ENCODE results near the gene CBARP. TPM values are rescaled to one million over a fixed set of nuclear protein-coding genes. Genes with fewer than 3 reads are reported as not detected.
A peak's percentile ranks its signal among the peaks of the same experiment; 100 is the strongest.
"Not testable (repeated sequence)": the region's sequence is repeated elsewhere in the genome, so short reads cannot be mapped to it uniquely, and the experiment has no call there.

Gene CBARP
- total and polyA plus RNA-seq, 4 donors: 0.05 to 0.25 (median 0.06) TPM; not detected in 1

GRCh38 chr19:1247748-1248138, 9.9 kb upstream of the CBARP start:
- Histone ChIP-seq H3K27ac (ENCODE audit: low read depth in 1 of 2, low read length in 2 of 2) (peak overlapping the region; percentile 97 to 99), H3K9ac (ENCODE audit: low read depth in 1 of 2, low read length in 2 of 2) (no peak overlapping the region), H3K9me3 (ENCODE audit: control insufficient read depth in 4 of 4, low read length in 3 of 4) (no peaks in the 10 kb centered on the region), H3K36me3 (ENCODE audit: control insufficient read depth in 4 of 4, insufficient read depth in 3 of 4, low read depth in 1 of 4, low read length in 3 of 4) (peaks cover 0 to 4% (median 0%) of the 10 kb centered on the region in 4 donors), H3K27me3 (ENCODE audit: control insufficient read depth in 4 of 4, insufficient read depth in 4 of 4, low read length in 3 of 4) (no peaks in the 10 kb centered on the region), H3K4me3 (ENCODE audit: low read depth in 1 of 3, low read length in 3 of 3) (peak overlapping the region in 2 of 3 donors; percentile 41 to 75), H3K4me1 (ENCODE audit: control insufficient read depth in 4 of 4, insufficient read depth in 4 of 4, low read length in 3 of 4) (peaks cover 26 to 69% (median 48%) of the 10 kb centered on the region in 4 donors)
- DNase-seq (ENCODE audit: low spot score): no peak
- TF ChIP-seq CTCF (IDR thresholded peaks at IDR 0.05; ENCODE audit: low read depth, low read length, missing input control) (no peak), NR2F2 (IDR thresholded peaks at IDR 0.05) (peak; percentile 31), RXRA (IDR thresholded peaks at IDR 0.05) (peak; percentile 42 to 53)
- WGBS: 55% methylated on average over 8 of the region's 8 CpGs

- H3K9me3 ChIP-seq (ENCODE audit: control insufficient read depth in 4 of 4, low read length in 3 of 4); H3K4me3 ChIP-seq (ENCODE audit: low read depth in 1 of 3, low read length in 3 of 3); H3K36me3 ChIP-seq (ENCODE audit: control insufficient read depth in 4 of 4, insufficient read depth in 3 of 4, low read depth in 1 of 4, low read length in 3 of 4); H3K27me3 ChIP-seq (ENCODE audit: control insufficient read depth in 4 of 4, insufficient read depth in 4 of 4, low read length in 3 of 4); DNase-seq (ENCODE audit: low spot score): not testable (repeated sequence)
- Histone ChIP-seq H3K27ac (ENCODE audit: low read depth in 1 of 2, low read length in 2 of 2) (peak overlapping the region; percentile 86 to 92), H3K4me1 (ENCODE audit: control insufficient read depth in 4 of 4, insufficient read depth in 4 of 4, low read length in 3 of 4) (peaks cover 26 to 65% (median 50%) of the 10 kb centered on the region in 4 donors), H3K9ac (ENCODE audit: low read depth in 1 of 2, low read length in 2 of 2) (peak overlapping the region in 1 of 2 donors; percentile 14)
- 71% methylated on average over 27 of the region's 27 CpGs for WGBS
These were observed 8.7 kb upstream of the CBARP start for GRCh38 chr19:1246265-1247087.

GRCh38 chr19:1245494-1246264, 7.9 kb upstream of the CBARP start:
- DNase-seq (ENCODE audit: low spot score): no peak
- Histone ChIP-seq H3K36me3 (ENCODE audit: control insufficient read depth in 4 of 4, insufficient read depth in 3 of 4, low read depth in 1 of 4, low read length in 3 of 4) (peaks cover 0 to 4% (median 0%) of the 10 kb centered on the region in 4 donors), H3K4me1 (ENCODE audit: control insufficient read depth in 4 of 4, insufficient read depth in 4 of 4, low read length in 3 of 4) (peaks cover 32 to 67% (median 54%) of the 10 kb centered on the region in 4 donors), H3K27ac (ENCODE audit: low read depth in 1 of 2, low read length in 2 of 2) (peak overlapping the region; percentile 86 to 92), H3K9me3 (ENCODE audit: control insufficient read depth in 4 of 4, low read length in 3 of 4) (no peaks in the 10 kb centered on the region), H3K9ac (ENCODE audit: low read depth in 1 of 2, low read length in 2 of 2) (peak overlapping the region in 1 of 2 donors; percentile 14), H3K27me3 (ENCODE audit: control insufficient read depth in 4 of 4, insufficient read depth in 4 of 4, low read length in 3 of 4) (no peaks in the 10 kb centered on the region), H3K4me3 (ENCODE audit: low read depth in 1 of 3, low read length in 3 of 3) (peak overlapping the region in 2 of 3 donors; percentile 7 to 38)
- 37% methylated on average over 26 of the region's 26 CpGs for WGBS
- TF ChIP-seq CTCF (IDR thresholded peaks at IDR 0.05; ENCODE audit: low read depth, low read length, missing input control) (no peak), RAD21 (IDR thresholded peaks at IDR 0.05) (peak in 1 of 2 donors; percentile 13), SP1 (IDR thresholded peaks at IDR 0.05) (peak; percentile 78), HNF4A (conservative IDR thresholded peaks at IDR 0.05) (peak; percentile 69 to 80), HNF4G (IDR thresholded peaks at IDR 0.05) (peak; percentile 41), REST (IDR thresholded peaks at IDR 0.05) (no peak), MAX (IDR thresholded peaks at IDR 0.05) (peak; percentile 38), RXRA (IDR thresholded peaks at IDR 0.05) (peak; percentile 93 to 96), ZBTB33 (IDR thresholded peaks at IDR 0.05) (peak; percentile 44)

Data from liver (tissue), 9 donors.